NCI-H2227 (cell line): Measurements from ENCODE around the gene ERC2.
A peak's percentile ranks its signal among the peaks of the same experiment; 100 is the strongest.

Experiments used
- DNase-seq: peaks from one replicate; lab custom pipeline; 2025; ENCODE audit not compliant: unreplicated experiment; lab: John Stamatoyannopoulos, UW

ERC2 gene

DNA sequence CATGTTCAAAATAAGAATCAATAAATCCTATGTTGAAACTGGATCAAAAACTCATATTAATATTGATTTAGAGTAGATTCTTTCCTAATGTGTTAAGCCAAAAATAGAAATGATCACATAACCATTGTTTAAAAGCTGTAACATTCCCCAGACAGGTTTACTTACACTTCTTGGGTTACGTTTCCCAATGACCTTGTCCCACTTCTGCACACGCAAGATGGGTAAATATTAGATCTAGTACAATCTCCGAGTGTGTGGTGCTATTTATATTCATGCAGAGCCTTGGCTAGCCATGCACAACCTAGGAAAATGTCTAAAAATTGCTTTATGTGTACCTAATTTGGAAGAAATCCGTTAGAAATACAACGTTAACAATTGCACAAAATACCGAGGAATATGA, 39.6 kb downstream of the ERC2 start:
- no peak for DNase-seq

DNA sequence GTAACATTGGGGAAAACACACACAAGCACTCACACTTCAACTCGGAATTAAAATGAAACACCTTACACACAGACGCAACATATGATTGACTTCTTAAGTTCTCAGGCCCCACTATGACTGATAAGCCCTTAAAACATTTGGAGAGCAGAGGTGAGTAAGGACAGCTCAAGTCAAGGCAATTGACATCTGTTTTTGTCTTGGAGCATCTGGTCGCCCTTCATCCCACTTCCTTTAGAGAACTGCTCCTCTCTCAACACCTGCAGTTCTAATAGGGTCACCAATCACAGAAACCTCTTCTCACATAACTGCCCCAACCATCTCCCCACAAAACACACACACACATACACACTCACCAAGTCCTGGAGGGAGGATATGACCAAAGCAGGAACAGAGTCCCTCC, 43.4 kb downstream of the ERC2 start:
- DNase-seq = no peak

DNA sequence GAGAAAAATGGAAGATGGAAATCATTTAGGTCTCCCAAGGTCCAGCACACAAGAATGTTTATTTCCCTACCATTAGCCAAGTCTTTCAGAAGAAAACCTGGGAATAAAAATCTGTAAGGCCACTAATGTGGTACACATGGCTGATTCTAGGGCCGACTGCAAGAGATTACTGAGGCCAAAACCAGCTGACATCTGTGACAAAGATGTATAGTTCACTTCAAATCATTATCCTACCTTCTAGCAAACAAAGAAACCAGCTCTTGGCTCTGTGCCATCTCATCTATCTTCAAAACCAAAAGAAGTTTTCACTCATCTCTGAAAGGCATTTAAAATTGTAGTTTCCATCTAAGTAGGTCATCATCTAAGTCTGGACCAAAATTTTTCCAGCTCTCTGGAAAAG, 43.9 kb downstream of the ERC2 start:
- DNase-seq = peak; percentile 37

DNA sequence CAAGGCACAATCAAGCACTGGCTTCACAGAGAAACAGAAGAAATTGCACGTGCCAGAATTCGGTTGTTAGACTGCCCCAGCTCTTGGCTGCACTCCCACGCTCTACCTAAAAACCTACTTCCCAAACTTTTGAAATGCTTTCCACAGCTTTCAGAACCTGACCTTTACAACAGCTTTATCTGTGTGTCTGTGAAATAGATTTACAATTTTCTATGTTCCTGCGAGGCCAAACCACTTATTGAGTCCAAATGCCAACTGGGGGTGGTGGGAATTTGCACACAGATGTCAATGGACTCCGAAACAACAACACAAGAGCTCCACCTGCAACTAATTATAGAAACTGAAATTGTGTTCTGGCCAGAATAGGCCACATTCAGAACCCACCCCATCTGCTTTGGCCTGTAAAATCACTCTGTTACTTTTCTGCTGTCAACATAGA, 44.6 kb downstream of the ERC2 start:
- no peak for DNase-seq

DNA sequence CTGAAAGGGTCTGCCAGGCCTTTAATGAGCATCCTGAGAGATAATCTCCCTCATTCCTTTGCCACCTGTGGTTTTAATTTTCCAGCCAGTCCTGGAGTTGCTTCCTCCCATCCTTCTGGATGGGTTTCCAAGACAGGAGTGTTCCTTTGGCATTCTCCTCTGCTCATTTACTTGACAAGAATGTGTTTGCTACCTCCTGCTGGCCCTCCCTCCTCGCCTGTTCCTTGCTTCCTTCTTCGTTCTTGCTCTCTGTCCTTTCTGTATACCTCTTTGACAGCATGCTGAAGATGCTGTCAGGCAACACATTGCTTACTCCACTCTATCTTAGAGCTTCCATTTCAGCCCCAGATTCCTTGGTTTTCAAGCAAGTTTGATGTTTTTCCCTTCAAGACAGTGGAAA, 46.0 kb downstream of the ERC2 start:
- DNase-seq = no peak

DNA sequence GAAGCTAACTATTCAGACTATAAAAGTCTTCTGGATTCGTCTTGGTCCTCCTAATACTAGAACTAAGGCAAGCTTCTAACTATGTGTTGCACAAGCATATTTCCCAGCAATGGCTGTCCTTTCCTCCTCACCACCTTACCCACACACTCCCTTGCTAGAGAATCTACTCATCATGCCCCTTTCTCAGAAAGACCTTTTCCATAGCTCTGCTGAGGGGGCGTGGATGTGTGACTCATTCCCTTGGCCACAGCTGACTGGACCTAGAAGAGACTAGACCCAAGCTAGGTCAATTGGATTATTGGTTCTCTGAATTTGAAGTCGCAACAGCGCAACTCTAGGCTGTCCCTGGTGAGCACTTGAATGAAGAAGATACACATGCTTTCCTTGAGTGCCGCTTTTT, 47.1 kb downstream of the ERC2 start:
- DNase-seq = no peak

DNA sequence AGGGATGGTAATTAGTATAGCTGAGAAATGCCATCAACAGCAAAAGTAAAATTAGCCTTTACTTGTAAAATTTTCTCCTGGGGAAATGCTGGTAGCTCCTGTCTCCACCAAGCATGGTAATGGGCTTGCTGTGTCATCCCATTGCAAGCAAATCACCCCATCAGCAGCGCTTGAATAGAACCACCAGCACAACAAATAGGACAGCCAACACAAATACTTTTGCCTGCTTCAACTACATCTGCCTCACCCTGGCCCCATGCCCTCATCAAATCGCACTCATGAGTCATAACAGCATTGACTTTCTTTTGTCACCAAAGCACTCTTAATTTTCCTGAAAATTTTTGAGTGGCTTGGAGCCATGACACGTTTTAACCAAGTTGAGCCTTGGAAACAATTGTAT, 52.6 kb downstream of the ERC2 start:
- no peak for DNase-seq

DNA sequence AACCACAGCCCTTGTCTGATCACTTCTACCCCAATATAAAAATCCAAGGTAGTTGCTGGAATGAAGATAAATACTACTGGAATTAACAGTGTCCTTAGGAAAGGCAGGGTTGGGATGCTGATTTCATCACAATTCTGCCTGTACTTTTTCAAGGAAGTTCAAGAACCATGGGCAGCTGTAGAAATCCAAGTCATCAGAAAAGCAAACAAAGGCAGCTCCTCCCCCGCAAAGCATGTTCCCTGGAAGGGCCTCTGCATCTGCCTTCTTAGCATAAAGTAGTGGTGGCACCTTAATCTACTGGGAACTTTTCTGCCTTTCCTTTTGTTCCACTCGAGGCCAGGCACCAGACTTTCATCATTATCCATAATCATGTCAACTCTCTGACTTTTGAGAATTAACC, 54.4 kb downstream of the ERC2 start:
- no peak for DNase-seq

DNA sequence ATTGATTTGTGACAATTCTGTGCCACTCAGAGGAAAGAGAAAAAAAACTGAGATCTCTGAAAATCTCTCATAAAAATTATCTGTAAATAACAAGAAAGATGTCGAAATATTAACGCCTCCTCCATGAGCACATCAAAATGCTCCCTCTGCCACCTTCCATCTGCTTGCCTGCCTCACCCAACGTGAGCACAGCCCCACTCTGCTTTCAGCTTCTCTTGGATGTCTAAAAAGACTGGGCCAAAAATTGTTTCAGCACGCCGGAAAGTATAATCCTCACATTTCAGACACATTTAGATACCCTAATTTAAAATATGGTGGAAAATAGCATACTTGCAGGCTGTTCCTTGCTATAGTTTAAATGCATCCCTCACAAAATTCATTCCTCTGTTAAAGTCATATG, 57.1 kb downstream of the ERC2 start:
- DNase-seq = no peak

DNA sequence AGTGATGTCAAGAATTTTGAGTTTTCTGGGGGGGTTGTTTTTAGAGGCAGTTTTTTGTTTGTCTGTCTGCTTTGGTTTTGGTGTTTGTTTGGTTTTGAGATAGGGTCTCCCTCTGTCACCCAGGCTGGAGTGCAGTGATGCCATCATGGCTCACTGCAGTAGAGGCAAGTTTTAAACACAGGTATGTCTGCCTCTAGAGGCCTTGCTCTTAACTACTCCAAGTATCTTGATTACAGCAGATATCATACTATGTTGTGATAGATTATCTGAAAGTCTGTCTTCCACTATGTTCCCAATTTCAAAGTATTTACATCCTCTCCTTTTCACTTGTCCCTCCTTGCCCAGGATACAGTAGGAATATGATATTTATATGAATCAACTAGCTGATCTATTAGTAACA, 57.7 kb downstream of the ERC2 start:
- DNase-seq = no peak

DNA sequence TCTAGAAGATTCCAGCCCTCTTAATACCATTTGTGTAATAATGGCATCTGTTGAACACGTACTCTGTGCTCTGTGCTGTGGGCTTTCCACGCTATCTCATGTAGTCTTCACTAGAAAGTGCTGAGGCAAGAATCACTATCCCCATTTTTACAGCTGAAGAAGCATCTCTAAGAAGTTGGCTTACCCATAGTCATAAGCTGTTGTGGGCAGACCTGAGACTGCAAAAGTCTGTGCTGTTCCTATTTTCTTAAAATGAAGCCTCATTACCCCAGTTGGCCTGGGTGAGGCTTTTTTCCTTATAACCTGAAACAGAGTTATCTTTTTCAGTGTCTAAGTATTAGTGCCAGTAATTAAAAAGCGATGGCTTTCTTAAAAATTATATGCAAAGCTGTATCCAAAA, 58.5 kb downstream of the ERC2 start:
- no peak for DNase-seq

DNA sequence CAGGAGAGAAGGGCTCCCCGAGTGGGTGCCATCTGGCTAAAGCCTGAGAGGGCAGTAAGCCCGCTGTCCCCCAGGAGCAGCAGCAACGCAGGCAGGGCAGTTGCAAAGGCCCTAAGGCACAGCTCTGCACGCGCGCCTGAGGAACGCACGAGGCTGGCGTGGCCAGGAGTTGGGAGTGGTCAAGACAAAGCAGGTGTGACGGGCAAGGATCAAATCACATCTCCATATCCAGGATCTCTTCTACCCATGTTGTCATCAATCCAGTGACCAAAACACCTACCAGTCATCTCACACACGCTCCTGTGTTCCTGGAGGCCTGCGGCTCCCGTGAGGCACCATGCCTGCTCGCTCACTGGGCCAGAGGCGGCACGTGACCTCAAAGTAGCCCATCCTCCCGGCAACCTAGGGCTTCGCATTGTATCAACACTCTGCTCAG, 59.5 kb downstream of the ERC2 start:
- DNase-seq = no peak

DNA sequence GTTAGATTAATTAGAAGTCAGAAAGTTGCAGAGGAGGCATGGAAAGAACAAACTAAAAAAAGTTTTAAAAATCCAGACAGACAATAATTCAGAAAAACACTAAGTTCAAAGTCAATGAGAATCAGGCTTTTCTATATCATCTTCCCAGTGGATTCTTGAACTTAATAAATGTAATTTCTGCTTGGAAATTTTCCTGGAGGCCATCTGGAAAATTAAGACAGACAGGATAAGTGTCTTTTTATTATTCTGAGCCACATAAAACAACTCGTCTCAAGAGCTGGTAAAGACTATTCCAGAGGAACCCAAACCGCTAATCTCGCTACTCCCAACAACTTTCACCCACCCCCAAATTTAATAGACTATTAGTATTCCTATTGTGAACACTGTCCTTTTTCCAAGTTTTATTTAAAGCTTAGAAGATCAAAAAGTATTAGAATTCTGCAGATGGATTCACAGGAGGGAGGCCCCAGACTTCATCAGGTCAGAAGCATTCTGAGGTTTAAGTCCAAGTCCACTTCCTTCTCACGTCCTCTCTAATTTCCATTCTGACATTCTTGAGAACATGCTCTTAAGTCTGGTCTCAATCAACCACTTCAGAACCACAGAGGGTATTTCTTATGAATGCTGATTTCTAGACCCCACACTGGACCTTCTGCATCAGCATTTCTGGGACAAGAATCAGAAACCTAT, 61.3 kb downstream of the ERC2 start:
- DNase-seq = no peak

DNA sequence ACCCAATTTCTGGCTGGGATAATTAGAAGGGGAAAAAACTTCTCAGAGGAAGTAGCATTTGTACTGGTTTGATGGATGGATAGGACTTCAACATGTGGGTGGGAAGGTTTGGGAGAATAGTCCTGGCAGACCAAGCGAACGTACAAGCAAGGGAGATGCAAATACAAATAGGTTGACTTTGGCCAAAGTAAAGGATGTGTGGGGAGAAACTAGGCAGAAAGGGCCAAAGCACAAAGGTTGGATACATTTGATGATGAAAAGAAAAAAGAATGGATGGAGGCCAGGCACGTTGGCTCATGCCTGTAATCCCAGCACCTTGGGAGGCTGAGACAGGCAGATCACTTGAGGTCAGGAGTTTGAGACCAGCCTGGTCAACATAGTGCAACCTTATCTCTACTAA, 63.4 kb downstream of the ERC2 start:
- no peak for DNase-seq

DNA sequence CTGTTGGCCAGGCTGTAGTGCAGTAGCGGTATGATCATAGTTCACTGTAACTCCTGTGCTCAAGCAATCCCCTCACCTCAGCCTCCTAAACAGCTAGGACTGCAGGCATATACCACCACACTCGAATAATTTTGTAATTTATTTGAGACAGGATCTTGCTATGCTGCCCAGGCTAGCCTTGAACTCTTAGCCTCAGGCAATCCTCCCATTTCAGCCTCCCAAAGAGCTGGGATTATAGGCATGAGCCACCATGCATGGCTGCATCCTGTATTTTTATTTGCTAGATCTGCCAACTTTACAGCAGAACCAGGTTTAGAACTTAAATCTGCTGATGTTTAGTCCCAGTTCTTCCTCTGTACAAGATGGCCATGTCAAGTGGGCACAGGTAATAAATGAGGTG, 69.6 kb downstream of the ERC2 start:
- DNase-seq = no peak

DNA sequence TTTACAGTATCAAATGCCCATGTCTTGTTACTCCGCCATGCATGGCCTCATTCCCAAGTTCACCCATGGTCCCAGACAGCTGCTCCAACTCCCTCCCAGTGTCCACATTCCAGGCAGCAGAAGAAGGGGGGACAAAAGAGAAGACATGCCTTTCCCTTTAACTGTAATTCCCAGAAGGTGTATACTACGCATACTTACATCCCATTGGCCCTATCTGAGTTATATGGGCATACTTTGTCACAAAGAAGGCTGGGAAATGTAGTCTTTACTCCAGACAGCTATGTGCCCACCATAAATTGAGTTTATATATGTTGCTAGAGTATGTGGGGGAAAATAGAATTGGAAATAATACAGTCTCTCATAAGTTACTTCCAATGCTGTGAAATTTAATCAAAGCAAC, 70.5 kb downstream of the ERC2 start:
- no peak for DNase-seq

DNA sequence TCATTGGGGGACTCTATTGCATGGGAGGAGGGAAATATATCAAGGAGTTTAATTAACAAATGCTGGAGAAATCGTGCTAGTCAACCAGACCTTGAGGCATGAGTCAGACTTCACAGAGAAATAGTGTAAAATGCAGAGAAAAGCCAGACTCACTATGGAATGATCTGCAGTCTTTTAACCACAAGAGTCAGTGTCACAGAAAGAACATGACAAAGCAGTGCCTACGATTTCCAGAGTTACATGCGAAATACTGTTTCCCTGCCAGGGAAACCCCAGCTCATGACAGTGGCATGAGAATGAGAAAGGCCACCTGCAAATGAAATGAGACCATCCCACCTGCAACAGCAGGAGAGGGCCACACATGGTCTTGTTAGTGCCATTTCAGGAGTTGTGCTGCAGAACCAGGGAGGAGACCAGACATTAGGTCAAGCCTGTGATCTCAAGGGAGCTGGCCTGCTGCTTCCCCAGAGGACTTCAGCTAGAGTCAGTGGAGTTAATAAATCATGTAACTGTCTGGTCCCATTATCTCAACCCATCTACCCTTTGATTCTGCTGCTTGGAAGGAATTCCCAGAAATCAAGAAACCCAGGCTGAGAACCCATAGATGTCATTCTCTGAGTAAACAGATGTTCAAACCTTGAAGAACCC, 79.0 kb downstream of the ERC2 start:
- no peak for DNase-seq

DNA sequence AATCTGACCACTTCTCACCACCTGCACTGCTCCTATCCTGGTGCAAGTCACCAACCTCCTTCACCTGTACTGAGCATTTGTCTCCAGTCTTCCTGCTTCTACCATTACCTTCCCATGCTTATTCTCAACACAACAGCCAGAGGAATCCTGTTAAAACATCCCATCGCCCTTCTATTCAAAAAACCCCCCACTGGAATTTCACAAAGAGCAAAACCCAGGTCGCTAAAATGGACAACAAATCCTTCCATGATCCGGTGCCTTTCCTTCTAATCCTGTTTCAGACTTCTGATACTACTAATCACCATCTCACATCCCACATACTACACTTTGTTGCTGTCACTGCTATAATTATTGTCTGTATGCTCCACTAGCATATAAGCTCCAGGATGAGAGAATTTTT, 85.2 kb downstream of the ERC2 start:
- DNase-seq = no peak

DNA sequence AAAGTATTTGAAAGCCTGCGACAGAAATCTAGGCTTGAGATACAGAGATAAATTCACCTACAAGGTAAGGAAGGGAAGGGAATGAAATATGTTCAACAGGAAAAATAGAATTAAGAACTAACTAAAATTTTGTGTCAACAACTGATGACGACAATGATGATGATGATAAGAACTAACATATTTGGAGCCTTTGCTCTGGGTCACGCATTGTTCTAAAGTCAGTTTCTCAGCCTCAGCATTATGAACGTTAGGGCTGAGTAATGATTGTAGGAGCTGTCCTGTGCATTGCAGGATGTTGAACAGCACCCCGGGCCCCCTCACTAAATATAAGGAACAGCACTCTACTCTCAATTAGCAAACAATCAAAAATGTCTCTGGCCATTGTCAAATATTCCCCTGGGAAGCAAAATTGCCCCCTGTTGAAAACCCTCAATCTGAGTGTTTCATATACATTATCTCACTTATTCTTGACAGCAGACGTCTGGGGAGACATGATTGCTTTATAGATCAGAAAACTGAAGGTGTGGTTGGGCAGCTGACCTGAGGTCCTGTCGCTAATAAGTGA, 88.5 kb downstream of the ERC2 start:
- DNase-seq = peak; percentile 80

DNA sequence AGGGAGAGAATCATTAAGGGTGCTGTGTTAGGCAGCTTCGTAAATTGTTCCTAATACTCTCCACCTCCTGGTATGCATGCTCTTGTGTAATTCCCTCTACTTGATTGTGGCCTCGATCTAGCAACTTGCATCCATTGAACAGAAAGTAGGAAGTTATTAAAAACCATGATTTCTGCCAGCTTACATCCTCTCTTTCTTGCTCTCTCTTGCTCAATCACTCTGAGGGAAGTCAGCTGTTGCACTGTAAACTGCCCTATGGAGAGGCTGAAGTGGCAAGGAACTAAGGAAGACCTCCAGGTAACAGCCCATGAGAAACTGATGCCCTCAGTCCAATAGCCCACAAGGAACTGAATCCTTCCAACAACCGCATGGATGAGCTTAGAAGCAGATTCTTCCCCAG, 92.6 kb downstream of the ERC2 start:
- no peak for DNase-seq

DNA sequence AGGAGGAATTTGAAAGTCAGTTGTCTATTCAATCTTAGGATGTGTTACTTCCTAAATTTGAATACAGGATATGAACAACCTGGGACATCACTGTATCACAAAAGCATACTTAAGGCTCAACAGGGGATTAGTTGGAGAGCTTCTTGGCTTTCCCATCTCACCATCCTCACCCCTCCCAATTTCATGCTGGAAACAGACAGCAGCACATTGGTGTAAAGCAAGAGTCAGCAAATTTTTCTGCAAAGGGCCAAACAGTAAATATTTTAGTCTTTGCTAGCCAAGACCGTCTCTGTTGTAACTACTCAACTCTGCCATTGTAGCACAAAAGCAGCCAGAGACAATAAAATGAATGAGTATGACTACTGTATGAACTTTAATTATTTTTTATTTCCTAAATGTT, 94.9 kb downstream of the ERC2 start:
- no peak for DNase-seq

DNA sequence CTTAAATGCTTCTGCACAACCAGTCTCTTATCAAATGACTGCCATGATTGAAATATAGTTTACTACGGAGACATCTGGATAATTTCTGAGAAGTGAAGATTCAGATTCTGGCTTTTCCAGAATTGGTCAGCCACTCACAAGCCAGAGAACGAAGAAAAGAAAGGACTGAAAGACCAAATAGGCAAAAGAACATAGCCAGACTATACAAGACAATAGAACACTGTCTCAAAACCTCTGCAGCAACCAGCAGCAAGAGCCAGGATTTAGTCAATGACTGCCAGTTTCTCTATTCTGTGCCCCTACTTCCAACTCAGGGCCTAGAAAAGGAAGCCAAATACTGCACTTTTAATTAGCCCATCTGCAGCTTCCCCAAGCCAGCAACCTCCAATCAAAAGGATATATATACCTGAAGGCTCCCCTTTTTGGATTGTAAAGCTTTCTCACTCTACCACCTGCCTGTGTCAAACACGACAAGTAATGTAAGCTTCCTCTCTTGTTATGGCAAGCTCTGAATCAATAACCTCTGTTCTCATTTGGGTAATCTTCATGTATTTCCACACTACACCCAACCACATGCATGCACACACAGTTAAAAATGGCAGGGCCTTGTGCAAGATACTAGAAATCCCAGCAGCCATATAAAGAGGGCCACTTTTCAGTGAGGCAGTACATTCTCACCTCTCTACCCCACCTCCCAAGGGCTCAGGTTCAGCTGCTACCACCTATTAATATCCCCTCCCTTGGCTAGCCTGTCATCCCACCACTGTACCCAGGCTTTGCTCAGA, 97.1 kb downstream of the ERC2 start:
- no peak for DNase-seq
